Vagina (tissue), 2 donors: ENCODE data around the gene JADE3. TPM values are rescaled to one million over a fixed set of nuclear protein-coding genes. Genes with fewer than 3 reads are reported as not detected.

Source experiments
- DNase-seq, 2 donors: peaks; one replicate each; pipeline ENCODE4 v3.0.0-alpha.2; 2017; ENCODE audit errors: extremely low spot score in 2 of 2
- H3K27ac ChIP-seq: fragments of 200-600 bp; sonication (generic); one replicate; pipeline ENCODE4 v1.5.1; 2019
- H3K27me3 ChIP-seq: fragments of 200-600 bp; sonication (generic); one replicate; pipeline ENCODE4 v1.5.1; 2019
- H3K36me3 ChIP-seq, 2 donors: fragments of 200-600 bp; sonication (generic); one replicate each; pipeline ENCODE4 v1.5.1; 2017 to 2019
- H3K4me1 ChIP-seq: fragments of 200-600 bp; sonication (generic); one replicate; pipeline ENCODE4 v1.5.1; 2019
- H3K4me3 ChIP-seq, 2 donors: fragments of 200-600 bp; sonication (generic); 1 replicate in 1 of 2; 2 replicates in 1 of 2; pipeline ENCODE4 v1.5.1; 2016 to 2019
- H3K9me3 ChIP-seq: fragments of 200-600 bp; sonication (generic); one replicate; pipeline ENCODE4 v1.5.1; 2019
- CTCF ChIP-seq, 3 experiments: fragments of 450-650 bp in 2 of 3; fragments of 200-600 bp in 1 of 3; sonication (generic) in 1 of 3; IDR thresholded peaks; one replicate each; pipeline ENCODE4 v1.5.1; 2017 to 2019; ENCODE audit warnings: antibody characterized with exemption in 3 of 3, mild to moderate bottlenecking in 2 of 3, moderate library complexity in 2 of 3
- POLR2A ChIP-seq, 2 donors: fragments of 450-650 bp; IDR thresholded peaks; one replicate each; pipeline ENCODE4 v1.6.1; 2017; ENCODE audit warnings: antibody characterized with exemption in 2 of 2, mild to moderate bottlenecking in 2 of 2, moderate library complexity in 2 of 2
- POLR2AphosphoS5 ChIP-seq, 2 donors: sonication (generic); formaldehyde crosslinking; IDR thresholded peaks; one replicate each; pipeline ENCODE4 v1.9.0; 2017; ENCODE audit warnings: antibody characterized with exemption in 2 of 2, mild to moderate bottlenecking in 2 of 2, low read depth in 1 of 2; ENCODE audit not compliant: insufficient read depth in 1 of 2
- intact Hi-C: fragments of 100-400 bp; cut with DNase I; formaldehyde crosslinking; loops from one replicate; pipeline ENCODE4 v1.15.1; 2023
- total RNA-seq: library from RNA; depleted of rRNA; stranded (reverse); fragments of >200 nt; gene quantifications from one replicate; pipeline ENCODE4 v1.2.3, GENCODE V29; 2016

The JADE3 gene
- total RNA-seq, 1 donor from 2014 or later: 5.2 TPM

GRCh38 chrX:46873746-46874145 is 38.5 kb upstream of the JADE3 start:
- H3K9me3 ChIP-seq: no peaks in the 10 kb centered on the region
- no peaks in the 10 kb centered on the region for H3K36me3 ChIP-seq
- H3K27ac ChIP-seq: no peak overlapping the region
- H3K4me1 ChIP-seq: no peaks in the 10 kb centered on the region
- no peaks in the 10 kb centered on the region for H3K27me3 ChIP-seq
- no peak overlapping the region for H3K4me3 ChIP-seq
- TF ChIP-seq POLR2AphosphoS5 (IDR thresholded peaks at IDR 0.05; ENCODE audit: insufficient read depth in 1 of 2, low read depth in 1 of 2): no peak
- no peak for TF ChIP-seq POLR2A (IDR thresholded peaks at IDR 0.05)
- no peak for TF ChIP-seq CTCF (IDR thresholded peaks at IDR 0.05)
- intact Hi-C loops: no loop called here
- no peak for DNase-seq

- intact Hi-C loops: no loop called here
- no peak overlapping the region for H3K27ac ChIP-seq
- DNase-seq: no peak
- TF ChIP-seq CTCF (IDR thresholded peaks at IDR 0.05) (no peak), POLR2AphosphoS5 (IDR thresholded peaks at IDR 0.05; ENCODE audit: insufficient read depth in 1 of 2, low read depth in 1 of 2) (no peak), POLR2A (IDR thresholded peaks at IDR 0.05) (no peak)
- H3K4me1 ChIP-seq: no peaks in the 10 kb centered on the region
- H3K27me3 ChIP-seq: no peaks in the 10 kb centered on the region
- H3K4me3 ChIP-seq: no peak overlapping the region
- H3K9me3 ChIP-seq: no peaks in the 10 kb centered on the region
- H3K36me3 ChIP-seq: no peaks in the 10 kb centered on the region
Measured at GRCh38 chrX:46876901-46877300, 35.3 kb upstream of the JADE3 start.

- Histone ChIP-seq H3K4me3 (no peak overlapping the region), H3K27me3 (no peaks in the 10 kb centered on the region), H3K36me3 (no peaks in the 10 kb centered on the region), H3K4me1 (no peaks in the 10 kb centered on the region), H3K27ac (no peak overlapping the region), H3K9me3 (no peaks in the 10 kb centered on the region)
- no peak for DNase-seq
- TF ChIP-seq POLR2AphosphoS5 (IDR thresholded peaks at IDR 0.05; ENCODE audit: insufficient read depth in 1 of 2, low read depth in 1 of 2) (no peak), POLR2A (IDR thresholded peaks at IDR 0.05) (no peak), CTCF (IDR thresholded peaks at IDR 0.05) (no peak)
- intact Hi-C loops: no loop called here
Measured at GRCh38 chrX:46882266-46882665, 30.0 kb upstream of the JADE3 start.

GRCh38 chrX:46884799-46885198 is 27.4 kb upstream of the JADE3 start:
- Histone ChIP-seq H3K27me3 (no peaks in the 10 kb centered on the region), H3K36me3 (no peaks in the 10 kb centered on the region), H3K4me1 (no peaks in the 10 kb centered on the region), H3K9me3 (no peaks in the 10 kb centered on the region), H3K27ac (no peak overlapping the region), H3K4me3 (no peak overlapping the region)
- no peak for TF ChIP-seq CTCF (IDR thresholded peaks at IDR 0.05)
- TF ChIP-seq POLR2AphosphoS5 (IDR thresholded peaks at IDR 0.05; ENCODE audit: insufficient read depth in 1 of 2, low read depth in 1 of 2): no peak
- no peak for TF ChIP-seq POLR2A (IDR thresholded peaks at IDR 0.05)
- DNase-seq: no peak
- intact Hi-C loops: no loop called here

GRCh38 chrX:46898207-46898606 is 14.0 kb upstream of the JADE3 start:
- no peaks in the 10 kb centered on the region for H3K36me3 ChIP-seq
- H3K27ac ChIP-seq: no peak overlapping the region
- TF ChIP-seq POLR2A (IDR thresholded peaks at IDR 0.05) (no peak), POLR2AphosphoS5 (IDR thresholded peaks at IDR 0.05; ENCODE audit: insufficient read depth in 1 of 2, low read depth in 1 of 2) (no peak), CTCF (IDR thresholded peaks at IDR 0.05) (no peak)
- no peak overlapping the region for H3K4me3 ChIP-seq
- H3K9me3 ChIP-seq: no peaks in the 10 kb centered on the region
- H3K27me3 ChIP-seq: no peaks in the 10 kb centered on the region
- no peak for DNase-seq
- intact Hi-C loops: no loop called here
- H3K4me1 ChIP-seq: no peaks in the 10 kb centered on the region
